Fibroblast of skin of left quadriceps (primary cell): Measurements from ENCODE around the gene OTOP2.
"Not testable (repeated sequence)": the region's sequence is repeated elsewhere in the genome, so short reads cannot be mapped to it uniquely, and the experiment has no call there.

Source experiments
- DNase-seq, 2 experiments: peaks; one replicate each; pipeline ENCODE4 v3.0.0-alpha.2; 2013; ENCODE audit warnings: low read depth in 2 of 2

The OTOP2 gene

DNA sequence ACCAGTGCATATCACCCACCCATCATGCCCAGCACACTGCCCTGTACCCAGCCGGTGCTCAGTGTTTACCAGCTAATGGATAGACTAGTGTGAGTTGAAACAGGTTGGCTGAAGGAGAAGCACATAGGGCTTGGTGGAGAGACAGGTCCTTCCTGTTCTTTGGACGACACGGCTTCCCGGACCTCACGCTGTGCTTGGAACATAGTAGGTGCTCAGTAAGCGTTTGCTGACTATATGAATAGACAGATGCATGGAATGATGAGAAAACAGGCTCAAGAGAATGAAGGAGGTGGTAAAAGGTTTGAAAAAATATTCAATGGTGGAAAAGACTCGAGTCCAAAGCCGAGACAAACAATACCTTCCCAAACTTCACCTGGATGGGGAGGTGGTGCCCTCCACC, 23.9 kb upstream of the OTOP2 start:
- no peak for DNase-seq

DNA sequence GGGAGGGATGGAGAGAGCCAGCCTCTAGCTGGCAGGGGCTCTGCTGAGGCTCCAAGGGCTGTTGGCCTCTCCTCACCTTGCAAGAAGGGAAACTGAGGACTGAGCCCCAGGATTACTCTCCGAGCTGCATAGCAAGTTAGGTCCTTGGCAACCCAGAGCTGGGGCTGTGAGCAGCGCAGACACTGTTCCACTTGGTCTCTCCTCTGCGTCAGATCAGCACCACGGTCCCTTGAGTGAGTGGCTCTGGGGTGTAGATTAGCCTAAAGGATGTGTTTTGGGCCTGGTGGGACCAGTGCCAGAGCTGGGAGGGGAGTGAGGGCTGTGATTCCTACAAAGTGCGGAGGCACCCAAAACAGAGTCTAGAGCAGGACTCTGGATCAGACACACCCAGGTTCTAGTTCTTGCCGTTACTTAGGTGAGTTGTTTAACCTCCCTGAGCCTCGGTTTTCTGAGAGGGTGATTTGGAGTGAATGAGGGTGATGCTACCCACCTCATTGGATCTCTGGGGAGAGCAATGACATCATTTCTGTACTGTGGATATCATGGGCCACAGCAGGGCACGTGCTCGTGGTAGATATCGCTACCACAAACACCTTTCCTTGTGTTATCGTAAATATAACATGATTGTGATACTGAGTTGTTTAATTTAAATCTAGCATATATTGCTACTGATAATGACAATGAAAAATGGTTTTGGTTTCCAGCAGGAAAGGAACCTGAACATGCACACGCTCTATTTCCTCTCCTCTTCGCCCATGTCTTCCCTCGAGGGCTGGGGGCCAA, 22.5 kb upstream of the OTOP2 start:
- DNase-seq = no peak

DNA sequence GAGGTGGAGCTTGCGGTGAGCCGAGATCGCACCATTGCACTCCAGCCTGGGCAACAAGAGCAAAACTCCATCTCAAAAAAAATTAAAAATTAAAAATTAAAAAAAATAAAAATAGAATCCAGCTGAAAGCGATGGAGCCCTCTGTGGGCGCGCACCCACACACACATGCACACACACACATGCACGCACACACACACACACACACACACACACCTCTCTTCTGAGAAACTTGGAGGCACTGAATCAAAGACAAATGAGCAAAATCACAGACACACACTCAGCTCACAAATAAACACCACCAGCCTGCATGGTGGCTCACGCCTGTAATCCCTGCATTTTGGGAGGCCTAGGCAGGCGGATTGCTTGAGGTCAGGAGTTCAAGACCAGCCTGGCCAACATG, 21.0 kb upstream of the OTOP2 start:
- DNase-seq = no peak

DNA sequence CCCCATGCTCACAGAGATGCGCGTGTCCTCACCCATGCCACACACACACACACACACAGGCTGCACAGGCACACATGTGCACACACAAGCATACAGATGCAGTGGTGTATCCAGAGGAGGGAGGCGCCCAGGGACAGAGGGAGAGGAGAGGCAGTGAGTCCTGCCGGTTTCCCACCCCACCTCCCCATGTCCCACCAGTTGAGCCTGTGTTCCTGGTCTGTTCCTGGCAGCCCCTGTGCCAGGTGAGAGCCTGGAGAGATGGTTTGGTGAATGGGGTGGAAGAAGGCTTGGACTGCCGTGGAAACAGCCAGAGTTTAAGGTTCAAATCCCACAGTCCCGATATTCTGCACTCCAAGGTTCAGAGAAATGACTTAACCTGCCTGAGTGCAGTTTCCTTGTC, 20.4 kb upstream of the OTOP2 start:
- DNase-seq = no peak

DNA sequence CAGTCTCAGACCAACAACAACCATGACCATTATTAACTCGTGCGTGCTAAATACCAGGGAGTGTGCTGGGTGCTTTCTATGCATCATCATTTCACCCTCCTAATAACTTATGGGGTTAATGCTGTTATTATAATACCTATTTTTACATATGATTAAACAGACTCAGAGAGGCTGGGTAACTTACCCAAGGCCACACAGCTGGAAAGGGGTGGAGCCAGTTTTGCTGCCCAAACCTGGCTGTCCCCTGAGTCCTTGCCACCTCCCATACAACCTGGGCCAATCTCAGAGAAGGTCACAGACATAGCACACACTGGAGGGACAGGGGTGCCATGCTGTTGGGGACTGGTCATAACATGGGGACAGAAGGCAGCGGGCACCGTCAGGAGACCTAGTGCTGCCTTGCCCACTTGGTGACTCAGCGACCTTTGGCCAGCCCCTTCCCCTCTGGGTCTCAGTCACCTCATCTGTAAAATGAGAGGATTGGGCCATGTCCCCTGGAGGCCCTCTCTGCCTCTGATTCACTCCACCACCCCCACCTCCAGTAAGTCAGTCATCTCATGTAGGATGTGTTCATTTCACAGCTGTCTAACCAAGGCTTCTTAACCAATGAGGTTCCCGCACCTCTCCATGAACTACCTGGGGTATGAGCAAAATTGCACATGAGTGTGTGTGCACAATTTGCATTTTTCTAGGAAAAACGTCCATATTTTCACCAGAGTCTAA, 19.2 kb upstream of the OTOP2 start:
- no peak for DNase-seq

DNA sequence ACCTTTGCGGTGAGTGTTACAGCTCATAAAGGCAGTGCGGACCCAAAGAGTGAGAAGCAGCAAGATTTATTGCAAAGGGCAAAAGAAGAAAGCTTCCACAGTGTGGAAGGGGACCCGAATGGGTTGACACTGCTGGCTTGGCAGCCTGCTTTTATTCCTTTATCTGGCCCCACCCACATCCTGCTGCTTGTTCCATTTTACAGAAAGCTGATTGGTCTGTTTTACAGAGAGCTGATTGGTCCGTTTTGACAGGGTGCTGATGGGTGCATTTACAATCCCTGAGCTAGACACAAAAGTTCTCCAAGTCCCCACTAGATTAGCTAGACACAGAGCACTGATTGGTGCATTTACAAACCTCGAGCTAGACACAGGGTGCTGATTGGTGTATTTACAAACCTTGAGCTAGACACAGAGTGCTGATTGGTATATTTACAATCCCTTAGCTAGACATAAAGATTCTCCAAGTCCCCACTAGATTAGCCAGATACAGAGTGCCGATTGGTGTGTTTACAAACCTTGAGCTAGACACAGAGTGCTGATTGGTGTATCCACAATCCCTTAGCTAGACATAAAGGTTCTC, 17.8 kb upstream of the OTOP2 start:
- not testable (repeated sequence) for DNase-seq

DNA sequence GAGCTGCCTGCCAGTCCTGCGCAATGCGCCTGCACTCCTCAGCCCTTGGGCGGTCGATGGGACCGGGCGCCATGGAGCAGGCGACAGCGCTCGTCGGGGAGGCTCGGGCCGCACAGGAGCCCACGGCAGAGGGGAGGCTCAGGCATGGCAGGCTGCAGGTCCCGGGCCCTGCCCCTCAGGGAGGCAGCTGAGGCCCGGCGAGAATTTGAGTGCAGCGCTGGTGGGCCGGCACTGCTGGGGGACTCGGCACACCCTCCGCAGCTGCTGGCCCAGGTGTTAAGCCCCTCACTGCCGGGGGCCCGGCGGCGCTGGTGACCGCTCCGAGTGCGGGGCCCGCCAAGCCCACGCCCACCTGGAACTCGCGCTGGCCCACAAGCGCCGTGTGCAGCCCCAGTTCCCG, 17.1 kb upstream of the OTOP2 start:
- DNase-seq = no peak

DNA sequence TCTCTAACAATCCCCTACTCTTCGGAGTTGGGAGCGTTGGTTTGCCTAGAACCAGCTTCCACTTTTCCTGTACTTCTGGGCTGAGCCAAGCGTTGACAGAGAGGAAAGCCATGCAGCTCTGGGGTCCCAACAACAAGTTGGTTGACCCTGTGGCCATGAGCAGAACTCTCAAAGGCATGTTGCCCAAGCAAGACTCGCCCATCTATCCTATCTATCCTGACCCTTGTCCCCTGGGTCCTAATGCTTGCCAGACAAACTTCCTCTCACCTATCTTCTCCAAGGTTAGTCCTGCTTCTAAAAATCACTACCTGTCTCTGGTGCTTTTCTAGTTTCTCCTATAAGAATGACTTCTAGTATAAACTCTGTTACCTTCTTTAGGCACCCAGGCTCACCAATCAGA, 15.0 kb upstream of the OTOP2 start:
- DNase-seq = not testable (repeated sequence)

DNA sequence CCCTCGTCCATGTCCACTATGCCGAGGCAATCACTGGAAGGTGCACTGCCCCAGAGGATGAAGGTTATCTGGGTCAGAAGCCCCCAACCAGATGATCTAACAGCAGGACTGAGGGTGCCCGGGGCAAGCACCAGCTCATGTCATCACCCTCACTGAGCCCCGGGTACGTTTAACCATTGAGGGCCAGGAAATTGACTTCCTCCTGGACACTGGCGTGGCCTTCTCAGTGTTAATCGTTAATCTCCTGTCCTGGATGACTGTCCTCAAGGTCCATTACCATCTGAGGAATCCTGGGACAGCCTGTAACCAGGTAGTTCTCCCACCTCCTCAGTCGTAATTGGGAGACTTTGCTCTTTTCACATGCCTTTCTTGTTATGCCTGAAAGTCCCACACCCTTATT, 12.7 kb upstream of the OTOP2 start:
- DNase-seq = not testable (repeated sequence)

DNA sequence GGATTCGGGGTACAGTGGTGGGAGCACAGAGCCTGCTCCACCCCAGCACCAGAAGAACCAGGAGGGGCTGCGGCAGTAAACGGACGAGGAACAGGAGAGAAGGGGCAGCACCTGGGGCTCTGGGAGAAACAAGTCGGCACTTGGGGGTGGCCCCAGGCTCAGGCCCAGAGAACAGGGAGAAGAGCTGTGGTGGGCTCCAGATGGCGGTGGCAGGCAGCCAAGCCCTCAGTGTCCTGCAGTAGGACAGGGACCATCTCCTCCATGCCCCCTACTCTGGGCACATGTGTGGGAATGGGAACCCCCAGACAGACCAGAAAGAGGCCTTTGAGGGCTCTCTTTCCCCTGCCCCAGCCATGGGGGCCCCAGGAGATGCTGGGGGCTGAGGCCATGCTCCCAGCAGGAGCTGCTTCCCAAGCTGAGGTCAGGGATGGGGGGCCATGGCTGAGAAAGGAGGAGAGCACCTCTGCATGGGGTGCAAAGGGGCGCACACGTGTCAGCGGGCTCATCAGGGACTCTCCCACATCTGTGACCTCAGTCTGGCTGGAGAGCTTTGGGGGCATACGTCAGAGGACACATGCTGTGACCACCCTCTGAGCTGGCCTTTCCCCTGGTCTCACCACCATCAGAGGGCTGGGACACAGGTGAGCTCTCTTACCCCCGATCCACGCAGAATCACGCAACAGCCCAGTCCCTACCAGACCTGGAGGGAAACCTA, 7.8 kb upstream of the OTOP2 start:
- DNase-seq = no peak

DNA sequence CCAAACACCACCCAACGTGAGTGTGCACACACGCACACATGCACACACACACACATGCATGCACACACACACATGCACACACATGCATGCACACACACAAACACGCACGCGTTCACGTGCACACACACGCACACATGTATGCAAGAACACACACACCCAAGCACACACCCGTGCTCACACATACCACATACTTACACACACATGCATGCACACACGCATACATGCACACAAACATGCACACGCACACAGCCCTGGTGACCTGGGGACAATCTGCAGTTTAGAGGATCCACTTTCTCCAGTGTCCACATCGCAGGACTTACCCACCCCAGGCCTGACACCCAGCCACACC, 7.2 kb upstream of the OTOP2 start:
- DNase-seq = no peak

DNA sequence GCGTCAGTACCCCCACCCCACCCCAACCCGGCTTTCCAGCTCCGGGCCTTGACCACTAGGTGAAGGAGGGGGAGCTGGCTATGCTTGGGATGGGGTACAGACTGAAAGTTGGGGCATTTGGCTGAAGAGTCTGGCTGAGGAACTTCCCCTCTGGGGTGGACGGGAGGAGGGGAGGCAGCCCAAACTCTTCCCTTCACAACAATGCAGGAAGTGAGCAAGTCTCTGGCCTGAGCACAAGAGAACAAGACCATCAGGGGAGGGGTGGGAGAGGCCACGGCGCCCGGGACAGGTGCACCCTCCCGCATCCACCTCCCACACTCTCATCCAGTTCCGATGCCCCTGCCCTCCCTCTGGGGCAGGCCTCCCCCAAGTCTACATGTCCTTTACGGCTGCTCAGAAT, 6.6 kb upstream of the OTOP2 start:
- no peak for DNase-seq

DNA sequence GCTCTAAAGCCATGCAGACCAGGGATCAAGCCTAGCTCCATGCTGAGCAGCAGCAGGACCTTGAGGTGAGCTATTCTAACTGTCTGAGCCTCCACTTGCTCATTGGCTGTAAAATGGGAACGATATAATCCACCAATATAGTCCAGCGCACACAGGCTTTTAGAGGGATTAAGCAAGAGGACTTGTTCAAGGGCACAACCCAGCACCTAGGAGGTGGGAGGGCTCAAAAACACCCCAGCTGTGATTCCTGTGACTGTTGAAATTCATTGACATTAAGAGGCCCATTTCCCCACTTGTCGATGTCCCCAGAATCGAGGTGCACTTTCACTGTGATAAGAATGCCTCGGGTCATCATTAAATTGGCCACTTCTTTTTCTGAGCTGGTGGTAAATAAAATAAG, 5.2 kb upstream of the OTOP2 start:
- no peak for DNase-seq

DNA sequence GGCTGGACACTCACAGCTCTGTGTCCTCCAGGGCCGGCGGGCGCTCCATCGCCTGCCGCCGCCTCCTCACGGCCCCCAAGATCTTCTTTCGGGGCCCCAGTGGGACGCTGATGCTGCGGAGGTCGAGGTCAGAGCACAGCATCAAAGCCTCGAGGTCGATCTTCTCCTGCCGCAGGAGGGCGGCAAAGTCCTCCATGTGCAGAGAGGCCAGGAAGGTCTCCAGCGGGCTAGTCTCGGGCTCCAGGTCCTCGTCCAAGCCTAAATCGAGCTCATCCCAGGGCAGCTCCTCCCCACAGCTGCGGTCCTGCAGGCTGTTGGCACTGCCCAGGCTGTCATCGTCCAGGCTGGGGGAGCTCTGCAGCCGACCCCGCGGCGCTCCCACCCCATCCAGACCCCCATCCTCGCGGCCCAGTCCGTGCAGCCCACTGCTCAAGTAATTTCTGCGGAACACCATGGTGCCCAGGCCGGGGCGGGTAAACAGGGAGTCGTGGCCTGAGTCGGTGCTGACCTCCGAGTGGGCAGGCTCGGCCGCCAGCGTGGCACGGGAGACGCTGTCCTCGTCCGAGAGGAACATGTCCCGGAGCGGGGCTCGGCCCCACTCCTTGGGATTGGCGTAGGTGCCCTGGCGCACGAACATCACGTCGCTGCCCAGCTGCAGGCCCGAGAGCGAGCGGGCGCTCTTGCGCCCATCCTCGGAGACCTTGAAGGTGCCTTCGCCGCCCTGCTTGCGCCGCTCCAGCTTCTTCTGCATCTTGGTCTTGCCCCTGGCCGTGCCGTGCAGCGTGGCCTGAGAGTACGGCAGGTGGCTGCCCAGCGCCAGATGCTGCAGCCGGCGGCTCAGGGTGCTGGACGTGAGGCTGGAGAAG, 4.4 kb upstream of the OTOP2 start:
- DNase-seq = no peak

DNA sequence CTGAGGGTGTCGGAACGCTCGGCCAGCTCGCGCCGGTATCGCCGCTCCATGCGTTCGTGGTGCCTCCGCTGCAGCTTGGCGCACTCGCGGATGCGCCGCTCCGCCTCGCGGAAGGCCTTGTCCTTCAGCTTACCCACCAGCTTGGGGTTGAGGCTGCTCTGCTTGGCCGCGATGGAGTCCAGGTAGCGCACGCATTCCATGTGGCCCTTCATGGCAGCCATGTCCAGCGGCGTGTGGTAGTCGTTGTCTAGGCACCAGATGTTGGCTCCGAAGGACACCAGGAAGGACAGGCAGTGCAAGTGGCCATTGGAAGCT, 3.8 kb upstream of the OTOP2 start:
- DNase-seq = no peak

DNA sequence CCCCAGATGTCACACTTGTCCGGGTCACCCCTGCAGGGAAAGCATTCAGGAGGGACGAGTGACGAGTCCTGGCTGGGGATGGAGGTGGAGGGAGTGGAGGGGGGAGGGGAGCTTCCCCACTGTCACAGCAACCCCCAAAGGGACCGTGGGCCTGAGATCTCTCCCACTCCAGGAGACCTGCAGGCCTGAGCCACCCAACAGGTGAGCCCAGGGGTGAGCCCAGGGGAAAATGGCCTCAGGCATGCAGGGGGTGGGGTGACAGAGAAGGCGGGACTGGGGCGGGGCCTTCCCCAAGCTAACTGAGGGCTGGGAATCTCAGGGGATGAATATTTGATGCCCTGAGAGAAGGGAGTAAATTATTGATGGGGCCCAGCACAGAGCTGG, 3.4 kb upstream of the OTOP2 start:
- no peak for DNase-seq

DNA sequence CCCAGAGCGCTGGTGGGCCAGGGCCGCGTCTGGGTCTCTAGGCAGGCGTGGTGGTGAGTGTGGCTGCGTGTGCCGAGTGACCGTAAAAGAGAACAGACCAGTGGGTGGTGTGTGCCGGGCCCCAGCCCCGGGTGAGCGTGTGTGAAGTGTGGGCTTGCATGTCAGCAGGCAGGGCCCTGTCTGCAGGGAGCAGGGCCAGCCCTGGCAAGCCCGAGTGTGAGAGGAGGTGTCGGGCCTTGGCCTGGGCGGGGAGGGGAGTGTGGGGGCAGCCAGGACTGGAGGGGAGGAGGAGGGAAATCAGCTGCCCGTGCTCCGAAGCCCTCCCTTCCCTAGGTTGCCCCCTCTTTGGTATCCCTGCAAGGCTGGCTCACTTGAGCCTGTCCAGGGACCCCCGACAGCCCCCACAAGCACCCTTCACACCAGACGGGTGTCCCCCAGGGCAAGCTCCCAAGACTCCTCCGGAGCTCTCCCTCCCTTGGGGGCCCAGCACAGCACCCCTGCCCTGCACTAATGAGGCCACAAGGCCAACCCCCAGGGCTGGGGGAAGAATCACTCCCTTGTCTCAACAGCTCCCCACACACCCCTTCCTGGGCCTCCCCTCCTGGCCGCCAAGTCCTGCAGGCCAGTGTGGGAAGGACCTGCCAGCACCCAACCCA, 2.9 kb upstream of the OTOP2 start:
- DNase-seq = no peak

DNA sequence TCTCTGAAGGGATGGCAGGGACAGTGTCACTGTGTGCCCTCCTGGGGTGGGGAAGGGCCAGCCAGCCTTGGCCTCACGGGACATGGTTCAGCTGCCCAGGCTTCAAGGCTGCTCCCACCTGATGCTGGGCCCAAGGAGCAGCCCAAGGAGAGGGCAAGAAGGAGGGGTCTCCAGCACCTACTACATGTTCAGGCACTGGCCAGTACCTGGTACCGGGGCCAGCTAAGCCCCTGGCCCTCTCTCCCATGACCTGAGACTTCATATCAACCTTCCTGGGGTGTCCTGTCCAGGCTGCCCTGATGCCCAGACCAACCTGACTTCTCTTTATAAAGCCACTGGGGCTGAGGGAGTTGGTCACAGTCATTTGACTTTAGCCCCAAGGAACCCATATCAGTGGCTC, 2.3 kb upstream of the OTOP2 start:
- DNase-seq = no peak

DNA sequence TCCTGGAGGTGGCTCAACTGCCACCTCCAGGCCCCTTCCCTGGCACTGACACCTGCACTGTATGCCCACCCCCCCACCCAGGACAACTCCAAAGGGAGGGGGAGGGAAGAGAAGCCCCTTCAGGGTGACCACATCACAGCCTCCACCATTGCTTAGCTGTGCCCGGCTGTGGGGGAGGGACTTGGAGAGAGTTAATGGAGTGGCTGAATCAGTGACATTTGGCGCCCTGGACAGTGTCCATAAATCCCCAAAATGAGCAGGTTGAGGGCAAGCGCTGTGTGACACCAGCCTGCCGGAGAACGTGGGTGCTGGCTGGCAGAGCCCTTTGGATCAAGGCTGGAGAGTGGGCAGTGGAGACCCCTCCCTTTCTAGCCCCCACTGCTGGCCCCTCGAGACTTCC, 1.9 kb upstream of the OTOP2 start:
- no peak for DNase-seq

DNA sequence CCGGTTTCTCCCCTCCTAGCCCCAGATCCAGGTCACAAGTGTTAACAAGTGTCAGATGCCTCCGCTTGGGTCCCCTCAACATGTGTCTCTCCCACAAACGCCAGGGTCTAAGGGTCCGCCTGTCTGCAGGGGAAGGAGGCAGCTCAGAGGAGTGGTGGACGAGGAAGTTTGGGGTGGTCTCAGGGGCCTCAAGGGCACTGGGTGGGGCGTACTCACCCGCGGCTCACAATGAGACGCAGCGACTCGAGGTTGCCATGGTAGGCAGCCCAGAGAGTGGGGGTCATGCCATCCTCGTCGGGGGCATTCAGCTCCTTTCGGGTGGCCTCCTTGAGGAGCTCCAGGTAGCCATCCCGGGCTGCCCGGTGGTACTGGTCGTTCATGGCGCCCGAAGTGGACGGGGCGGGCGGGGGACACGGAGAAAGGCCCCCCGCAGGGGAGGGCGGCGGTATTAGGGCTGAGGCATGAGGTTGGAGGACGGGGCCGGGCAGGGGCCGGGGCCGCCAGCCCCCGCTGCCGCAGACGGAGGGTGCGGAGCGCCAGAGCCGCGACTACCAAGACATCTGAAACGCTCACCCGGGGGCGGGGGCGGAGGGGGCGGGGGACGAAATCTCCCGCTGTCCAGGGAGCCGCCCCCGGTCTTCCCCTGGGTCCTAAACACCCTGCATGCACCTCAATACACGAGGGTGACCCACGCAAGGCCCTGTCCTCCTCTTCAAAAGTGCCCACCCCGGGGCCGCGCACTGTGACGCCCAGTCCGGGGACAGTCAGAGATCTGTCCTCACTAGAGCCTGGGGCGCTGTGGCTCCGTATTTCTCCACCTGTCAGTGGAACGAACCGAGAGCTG, 1.2 kb upstream of the OTOP2 start, which contains the start of gene USH1G:
USH1G (minus strand) TSS at position 562 of the 844 bp plus-strand sequence; CDS start at position 380, 182 bp downstream.
- no peak for DNase-seq
